GM21723 (cell line): ENCODE results near the gene HINFP.
"Not testable (repeated sequence)": the region's sequence is repeated elsewhere in the genome, so short reads cannot be mapped to it uniquely, and the experiment has no call there.

Experiments
- ATAC-seq: cut with Tn5 transposase; IDR thresholded peaks from one replicate; pipeline ENCODE4 v1.9.1; 2021; ENCODE audit warnings: mild to moderate bottlenecking, moderate library complexity; ENCODE audit not compliant: unreplicated experiment

HINFP gene

GRCh38 chr11:119181677-119182412 is 60.5 kb downstream of the HINFP start:
- no peak for ATAC-seq

DNA sequence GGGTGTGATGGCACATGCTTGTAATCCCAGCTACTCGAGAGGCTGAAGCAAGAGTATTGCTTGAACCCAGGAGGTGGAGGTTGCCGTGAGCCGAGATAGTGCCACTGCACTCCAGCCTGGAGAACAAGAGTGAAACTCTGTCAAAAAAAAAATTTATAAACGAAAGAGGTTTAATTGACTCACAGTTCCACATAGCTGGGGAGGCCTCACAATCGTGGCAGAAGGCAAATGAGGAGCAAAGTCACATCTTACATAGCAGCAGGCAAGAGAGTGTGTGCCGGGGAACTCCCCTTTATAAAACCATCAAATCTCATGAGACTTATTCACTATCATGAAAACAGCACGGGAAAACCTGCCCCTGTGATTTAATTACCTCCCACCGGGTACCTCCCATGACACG is 63.0 kb downstream of the HINFP start:
- not testable (repeated sequence) for ATAC-seq
